T-cell (primary cell): ENCODE measurements around the gene ZXDC. TPM values are rescaled to one million over a fixed set of nuclear protein-coding genes. Genes with fewer than 3 reads are reported as not detected.
A peak's percentile ranks its signal among the peaks of the same experiment; 100 is the strongest.

Source experiments
- ATAC-seq, 4 experiments: fragments of 200-7000 bp in 3 of 4; fragments of 150-1000 bp in 1 of 4; cut with Tn5 transposase; replicated peaks in 1 of 4; 1 replicate in 3 of 4; 2 replicates in 1 of 4; pipeline ENCODE4 v1.10.0; 2021; ENCODE audit warnings: moderate library complexity in 3 of 4, mild to moderate bottlenecking in 2 of 4, moderate number of reproducible peaks in 1 of 4
- CTCF ChIA-PET, 2 donors: fragments of 300-600 bp; sonication (Branson Sonifier 250); formaldehyde crosslinking; loops; one replicate each; lab custom pipeline; 2022; ENCODE audit warnings: antibody characterized with exemption in 2 of 2; lab: Charles Lee
- POLR2A ChIA-PET, 2 donors: fragments of 300-600 bp; sonication (Branson Sonifier 250); formaldehyde crosslinking; loops; one replicate each; lab custom pipeline; 2022; ENCODE audit warnings: antibody characterized with exemption in 2 of 2; lab: Charles Lee
- DNase-seq, 35 experiments: peaks; one replicate each; pipeline versions ENCODE4 v3.0.0 to v3.0.0-alpha.2; 2013 to 2023
- H3K27ac ChIP-seq: one replicate; pipeline ENCODE4 v1.5.1; 2013; ENCODE audit warnings: low read length
- H3K27me3 ChIP-seq, 2 experiments: replicated peaks in 1 of 2; 1 replicate in 1 of 2; 2 replicates in 1 of 2; pipeline versions ENCODE4 v1.6.1 to v1.7.0; 2013; ENCODE audit warnings: low read length in 1 of 2, mixed read lengths in 1 of 2; ENCODE audit not compliant: control insufficient read depth in 2 of 2, insufficient read depth in 2 of 2; ENCODE audit errors: extremely low read depth in 1 of 2
- H3K36me3 ChIP-seq, 2 donors: 1 replicate in 1 of 2; 2 replicates in 1 of 2; pipeline versions ENCODE4 v1.6.1 to v1.7.0; 2013; ENCODE audit warnings: low read length in 1 of 2; ENCODE audit not compliant: control insufficient read depth in 2 of 2, insufficient read depth in 1 of 2; ENCODE audit errors: extremely low read depth in 1 of 2
- H3K4me1 ChIP-seq, 2 experiments: 1 replicate in 1 of 2; 2 replicates in 1 of 2; pipeline versions ENCODE4 v1.6.1 to v1.7.0; 2013; ENCODE audit warnings: low read length in 2 of 2, mixed read lengths in 1 of 2; ENCODE audit not compliant: insufficient read depth in 2 of 2, control insufficient read depth in 1 of 2; ENCODE audit errors: extremely low read depth in 1 of 2
- H3K4me3 ChIP-seq, 2 donors: 1 replicate in 1 of 2; 2 replicates in 1 of 2; pipeline versions ENCODE4 v1.5.1 to v1.7.0; 2013; ENCODE audit warnings: mild to moderate bottlenecking in 2 of 2, low read length in 1 of 2, moderate library complexity in 1 of 2; ENCODE audit not compliant: control insufficient read depth in 1 of 2; ENCODE audit errors: extremely low read depth in 1 of 2
- H3K9me3 ChIP-seq: 2 replicates; pipeline ENCODE4 v1.7.0; 2013
- H3K27ac Mint-ChIP-seq, 2 donors: one replicate each; pipeline ENCODE4 v1.8.0; 2020 to 2021; ENCODE audit warnings: mild to moderate bottlenecking in 2 of 2, mixed read lengths in 2 of 2
- H3K27me3 Mint-ChIP-seq, 2 donors: one replicate each; pipeline ENCODE4 v1.8.0; 2021 to 2022; ENCODE audit warnings: mixed read lengths in 2 of 2
- H3K36me3 Mint-ChIP-seq: one replicate; pipeline ENCODE4 v1.8.0; 2021; ENCODE audit warnings: mixed read lengths
- H3K4me1 Mint-ChIP-seq, 3 donors: one replicate each; pipeline ENCODE4 v1.8.0; 2020 to 2022; ENCODE audit warnings: mixed read lengths in 3 of 3, mild to moderate bottlenecking in 1 of 3
- H3K4me3 Mint-ChIP-seq, 3 donors: one replicate each; pipeline ENCODE4 v1.8.0; 2020 to 2022; ENCODE audit warnings: mild to moderate bottlenecking in 3 of 3, mixed read lengths in 3 of 3, moderate library complexity in 3 of 3
- H3K9me3 Mint-ChIP-seq, 3 donors: one replicate each; pipeline ENCODE4 v1.8.0; 2020 to 2022; ENCODE audit warnings: mixed read lengths in 3 of 3
- WGBS: methylation state at CpG from one replicate; pipeline ENCODE4 v1.1.5; 2013; ENCODE audit warnings: missing lambda C conversion rate; ENCODE audit not compliant: insufficient coverage; 5-methylcytosine and 5-hydroxymethylcytosine counted together
- total RNA-seq, 35 experiments: library from RNA in 6 of 35; stranded (reverse) in 6 of 35; fragments of 120-200 nt in 1 of 35; gene quantifications; one replicate each; pipeline versions ENCODE4 v1.2.1 to v1.2.4 and lab custom pipeline; 2013 to 2026

Gene ZXDC
- total RNA-seq, 5 donors from 2014 or later (not counting 1 experiment from before 2014, with no cell fraction given) = 57.6 to 68.7 (median 61.8) TPM

DNA sequence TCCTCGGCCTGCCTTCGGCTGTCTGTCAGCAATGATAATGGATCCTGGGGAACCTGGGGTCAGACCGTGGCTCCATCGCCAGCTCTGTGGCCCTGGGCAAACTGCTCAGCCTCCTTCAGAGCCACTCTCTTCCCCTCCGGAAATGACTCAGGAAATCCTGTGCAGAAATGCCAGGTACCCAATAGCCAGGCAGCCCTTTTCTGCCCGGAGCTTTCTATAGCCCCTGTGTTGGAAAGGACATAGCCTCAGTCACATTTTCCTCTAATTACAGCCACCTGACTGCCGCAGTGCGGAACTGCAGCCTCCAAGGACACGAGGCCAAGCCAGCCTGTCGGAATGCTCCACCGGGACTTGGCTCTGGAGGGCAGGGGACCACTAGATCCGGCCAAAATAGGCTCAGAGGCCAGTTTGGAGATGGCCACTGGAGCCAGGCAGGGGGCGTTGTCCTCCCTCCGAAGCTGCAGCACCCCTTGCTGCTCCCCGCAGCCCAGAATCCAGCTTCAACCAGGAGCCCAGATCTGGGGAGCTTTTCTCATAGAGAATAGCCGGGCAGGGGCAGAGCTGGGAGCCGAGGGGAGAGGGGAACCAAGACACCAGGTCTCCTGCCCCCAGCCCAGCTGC, 11.6 kb upstream of the ZXDC start:
- H3K27ac Mint-ChIP-seq = no peak overlapping the region

DNA sequence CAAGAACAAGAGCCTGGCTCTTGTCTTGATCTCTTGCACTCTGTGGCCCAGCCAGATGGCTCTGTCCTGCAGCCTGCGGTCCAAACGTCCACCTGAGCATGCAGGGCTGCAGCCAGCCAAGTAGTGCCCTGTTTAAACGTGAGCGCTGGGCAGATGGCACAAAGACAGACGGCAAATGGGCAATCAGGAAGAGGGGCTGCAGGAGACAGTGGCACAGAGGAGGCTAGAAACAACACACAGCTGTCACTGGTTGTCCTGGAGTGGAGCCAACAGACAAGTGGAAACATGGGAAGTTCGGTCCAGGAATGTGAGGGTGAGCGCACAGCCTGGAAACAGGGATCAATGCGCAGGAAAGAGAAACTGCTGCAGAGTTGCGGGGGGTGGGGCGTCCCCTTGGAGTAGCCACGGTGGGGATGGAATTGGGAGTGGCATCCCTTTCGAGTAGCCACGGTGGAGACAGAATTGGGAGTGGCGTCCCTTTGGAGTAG, 10.7 kb upstream of the ZXDC start:
- Histone ChIP-seq H3K27ac (no peak overlapping the region), H3K4me1 (peaks cover 0 to 11% of the 10 kb centered on the region in 2 experiments)
- no peak for ATAC-seq

More for the DNA sequence above, 11.6 kb upstream of the ZXDC start:
- POLR2A ChIA-PET = no interaction called here
- Mint-ChIP-seq H3K4me3 (no peak overlapping the region), H3K27me3 (peaks cover 0 to 2% of the 10 kb centered on the region in 2 donors), H3K36me3 (no peaks in the 10 kb centered on the region), H3K4me1 (peaks cover 9 to 16% (median 12%) of the 10 kb centered on the region in 3 donors), H3K9me3 (no peaks in the 10 kb centered on the region)
- Histone ChIP-seq H3K36me3 (no peaks in the 10 kb centered on the region), H3K4me1 (peaks cover 0 to 11% of the 10 kb centered on the region in 2 experiments), H3K27ac (no peak overlapping the region), H3K4me3 (no peak overlapping the region), H3K9me3 (no peaks in the 10 kb centered on the region), H3K27me3 (peaks cover 0 to 5% of the 10 kb centered on the region in 2 experiments)
- no peak for DNase-seq
- peak; percentile 36 to 54 (median 46) for ATAC-seq
- 56% methylated on average over 17 of the region's 17 CpGs for WGBS
- CTCF ChIA-PET = no interaction called here

GRCh38 chr3:126485956-126486355, 10.3 kb upstream of the ZXDC start:
- WGBS = 97% methylated on average over 5 of the region's 9 CpGs

More for the DNA sequence above, 10.7 kb upstream of the ZXDC start:
- Mint-ChIP-seq H3K36me3 (no peaks in the 10 kb centered on the region), H3K4me1 (peaks cover 9 to 16% (median 12%) of the 10 kb centered on the region in 3 donors), H3K9me3 (no peaks in the 10 kb centered on the region), H3K27me3 (peaks cover 0 to 2% of the 10 kb centered on the region in 2 donors), H3K27ac (no peak overlapping the region), H3K4me3 (no peak overlapping the region)
- H3K4me3 ChIP-seq = no peak overlapping the region
- ChIA-PET CTCF (no interaction called here), POLR2A (no interaction called here)
- DNase-seq = no peak
- no peaks in the 10 kb centered on the region for H3K9me3 ChIP-seq
- H3K36me3 ChIP-seq = no peaks in the 10 kb centered on the region
- WGBS = 95% methylated on average over 13 of the region's 14 CpGs
- peaks cover 0 to 5% of the 10 kb centered on the region in 2 experiments for H3K27me3 ChIP-seq

GRCh38 chr3:126485176-126485897, 9.6 kb upstream of the ZXDC start:
- no peak for ATAC-seq
- peaks cover 0 to 5% of the 10 kb centered on the region in 2 experiments for H3K27me3 ChIP-seq
- ChIA-PET POLR2A (no interaction called here), CTCF (no interaction called here)
- no peak overlapping the region for H3K27ac ChIP-seq
- no CpG with 5 or more reads among the region's 8 CpGs for WGBS
- DNase-seq = no peak
- H3K36me3 Mint-ChIP-seq = no peaks in the 10 kb centered on the region
- H3K4me3 Mint-ChIP-seq = no peak overlapping the region
- peaks cover 9 to 16% (median 12%) of the 10 kb centered on the region in 3 donors for H3K4me1 Mint-ChIP-seq
- H3K27me3 Mint-ChIP-seq = no peaks in the 10 kb centered on the region
- no peak overlapping the region for H3K27ac Mint-ChIP-seq
- no peaks in the 10 kb centered on the region for H3K9me3 ChIP-seq
- no peak overlapping the region for H3K4me3 ChIP-seq
- no peaks in the 10 kb centered on the region for H3K36me3 ChIP-seq
- no peaks in the 10 kb centered on the region for H3K9me3 Mint-ChIP-seq
- peaks cover 0 to 11% of the 10 kb centered on the region in 2 experiments for H3K4me1 ChIP-seq

More at GRCh38 chr3:126485956-126486355, 10.3 kb upstream of the ZXDC start:
- peaks cover 0 to under 1% of the 10 kb centered on the region in 2 donors for H3K27me3 Mint-ChIP-seq
- Histone ChIP-seq H3K4me3 (no peak overlapping the region), H3K27me3 (peaks cover 0 to 5% of the 10 kb centered on the region in 2 experiments), H3K9me3 (no peaks in the 10 kb centered on the region), H3K27ac (no peak overlapping the region), H3K36me3 (no peaks in the 10 kb centered on the region), H3K4me1 (peaks cover 0 to 11% of the 10 kb centered on the region in 2 experiments)
- H3K4me1 Mint-ChIP-seq = peaks cover 9 to 16% (median 12%) of the 10 kb centered on the region in 3 donors
- H3K27ac Mint-ChIP-seq = no peak overlapping the region
- DNase-seq = no peak
- no peak overlapping the region for H3K4me3 Mint-ChIP-seq
- CTCF ChIA-PET = no interaction called here
- no peaks in the 10 kb centered on the region for H3K9me3 Mint-ChIP-seq
- POLR2A ChIA-PET = no interaction called here
- ATAC-seq = no peak
- H3K36me3 Mint-ChIP-seq = no peaks in the 10 kb centered on the region

DNA sequence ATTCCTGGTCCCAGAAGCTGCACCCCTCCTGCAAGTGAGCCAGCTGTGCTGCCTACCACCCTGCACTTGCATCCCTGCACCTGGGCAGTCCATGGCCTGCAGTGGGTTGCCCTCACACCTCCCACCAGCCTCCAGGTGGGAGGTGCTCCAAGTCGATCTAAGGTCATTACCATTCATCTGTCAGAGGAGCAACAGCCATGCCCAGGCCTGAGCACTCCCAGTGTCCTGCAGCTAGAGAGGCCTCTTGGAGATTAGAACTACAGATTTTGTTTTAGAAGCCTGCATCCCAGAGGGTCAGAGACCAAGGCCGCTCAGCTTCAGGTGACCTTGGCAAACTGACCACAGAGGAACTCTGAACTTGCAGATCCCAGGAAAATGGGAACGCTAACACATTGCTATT, 9.0 kb upstream of the ZXDC start:
- H3K4me1 Mint-ChIP-seq = peaks cover 9 to 16% (median 12%) of the 10 kb centered on the region in 3 donors
- H3K27ac Mint-ChIP-seq = no peak overlapping the region
- H3K36me3 ChIP-seq = no peaks in the 10 kb centered on the region
- ATAC-seq (no peak), DNase-seq (no peak)
- no CpG with 5 or more reads among the region's 3 CpGs for WGBS
- ChIA-PET POLR2A (no interaction called here), CTCF (no interaction called here)
- H3K27me3 Mint-ChIP-seq = no peaks in the 10 kb centered on the region
- H3K9me3 ChIP-seq = no peaks in the 10 kb centered on the region
- H3K36me3 Mint-ChIP-seq = no peaks in the 10 kb centered on the region
- no peak overlapping the region for H3K4me3 Mint-ChIP-seq
- H3K4me3 ChIP-seq = no peak overlapping the region
- H3K4me1 ChIP-seq = peaks cover 0 to 11% of the 10 kb centered on the region in 2 experiments
- no peak overlapping the region for H3K27ac ChIP-seq
- peaks cover 0 to 5% of the 10 kb centered on the region in 2 experiments for H3K27me3 ChIP-seq
- no peaks in the 10 kb centered on the region for H3K9me3 Mint-ChIP-seq

DNA sequence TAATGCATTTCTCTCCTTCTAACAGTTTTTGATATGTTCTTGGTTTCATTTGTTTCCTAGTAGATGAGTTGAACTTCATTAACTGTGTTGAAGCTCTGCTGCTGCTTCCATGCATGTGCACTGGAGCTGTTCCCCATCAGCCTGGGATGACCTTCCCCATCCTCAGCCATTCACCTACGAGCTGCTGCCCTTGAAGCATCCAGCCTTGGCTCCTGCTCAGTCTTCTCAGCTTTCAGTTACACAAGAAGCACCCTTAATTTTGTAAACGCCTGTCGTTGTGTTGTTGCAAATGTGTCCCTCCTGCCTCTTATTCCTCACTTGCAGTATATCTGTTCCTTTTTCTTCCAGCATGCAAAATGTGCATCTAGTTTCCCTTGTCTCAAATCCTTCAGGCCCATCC, 8.5 kb upstream of the ZXDC start:
- Histone ChIP-seq H3K36me3 (no peaks in the 10 kb centered on the region), H3K9me3 (no peaks in the 10 kb centered on the region), H3K4me1 (peaks cover 0 to 11% of the 10 kb centered on the region in 2 experiments), H3K4me3 (no peak overlapping the region), H3K27me3 (peaks cover 0 to 5% of the 10 kb centered on the region in 2 experiments), H3K27ac (no peak overlapping the region)
- no peak for ATAC-seq
- Mint-ChIP-seq H3K4me3 (no peak overlapping the region), H3K27ac (no peak overlapping the region), H3K27me3 (no peaks in the 10 kb centered on the region), H3K9me3 (no peaks in the 10 kb centered on the region), H3K4me1 (peaks cover 9 to 16% (median 12%) of the 10 kb centered on the region in 3 donors), H3K36me3 (no peaks in the 10 kb centered on the region)
- POLR2A ChIA-PET = no interaction called here
- CTCF ChIA-PET = no interaction called here
- DNase-seq = no peak
- 73% methylated on average over 3 of the region's 3 CpGs for whole genome bisulfite sequencing
